Keratinocyte (primary cell): ENCODE data around the gene SMIM35.

ENCODE experiments used
- EZH2 ChIP-seq: IDR thresholded peaks from one replicate; pipeline ENCODE4 v1.6.1; 2012; ENCODE audit warnings: inconsistent platforms, mild to moderate bottlenecking, low read length, moderate library complexity
- TF ChIP-seq, protein P1 (sequence below), 3 experiments: IDR thresholded peaks in 1 of 3; conservative IDR thresholded peaks in 1 of 3; optimal IDR thresholded peaks in 1 of 3; 2 replicates in 2 of 3; 3 replicates in 1 of 3; pipeline versions ENCODE3 to v1.5.1; 2011; ENCODE audit warnings: low read length in 3 of 3, mild to moderate bottlenecking in 3 of 3, moderate library complexity in 2 of 3, control low read depth in 1 of 3, inconsistent platforms in 1 of 3; ENCODE audit not compliant: insufficient read depth in 2 of 3; ENCODE audit errors: extremely low read depth in 1 of 3

GRCh38 chr11:117972629-117973502, 113.9 kb downstream of the SMIM35 start:
- TF ChIP-seq, protein P1, sequence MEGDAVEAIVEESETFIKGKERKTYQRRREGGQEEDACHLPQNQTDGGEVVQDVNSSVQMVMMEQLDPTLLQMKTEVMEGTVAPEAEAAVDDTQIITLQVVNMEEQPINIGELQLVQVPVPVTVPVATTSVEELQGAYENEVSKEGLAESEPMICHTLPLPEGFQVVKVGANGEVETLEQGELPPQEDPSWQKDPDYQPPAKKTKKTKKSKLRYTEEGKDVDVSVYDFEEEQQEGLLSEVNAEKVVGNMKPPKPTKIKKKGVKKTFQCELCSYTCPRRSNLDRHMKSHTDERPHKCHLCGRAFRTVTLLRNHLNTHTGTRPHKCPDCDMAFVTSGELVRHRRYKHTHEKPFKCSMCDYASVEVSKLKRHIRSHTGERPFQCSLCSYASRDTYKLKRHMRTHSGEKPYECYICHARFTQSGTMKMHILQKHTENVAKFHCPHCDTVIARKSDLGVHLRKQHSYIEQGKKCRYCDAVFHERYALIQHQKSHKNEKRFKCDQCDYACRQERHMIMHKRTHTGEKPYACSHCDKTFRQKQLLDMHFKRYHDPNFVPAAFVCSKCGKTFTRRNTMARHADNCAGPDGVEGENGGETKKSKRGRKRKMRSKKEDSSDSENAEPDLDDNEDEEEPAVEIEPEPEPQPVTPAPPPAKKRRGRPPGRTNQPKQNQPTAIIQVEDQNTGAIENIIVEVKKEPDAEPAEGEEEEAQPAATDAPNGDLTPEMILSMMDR (optimal IDR thresholded peaks at IDR 0.05 in 1 of 3, IDR thresholded peaks at IDR 0.05 in 1 of 3, conservative IDR thresholded peaks at IDR 0.05 in 1 of 3; ENCODE audit: extremely low read depth in 1 of 3, insufficient read depth in 2 of 3, low read length in 3 of 3) = no peak
- TF ChIP-seq EZH2 = no peak
